GM19452 (cell line): Measurements from ENCODE around the gene NPIPB8.
"Not testable (repeated sequence)": the region's sequence is repeated elsewhere in the genome, so short reads cannot be mapped to it uniquely, and the experiment has no call there.

Experiments used
- ATAC-seq: cut with Tn5 transposase; IDR thresholded peaks from one replicate; pipeline ENCODE4 v1.9.1; 2021; ENCODE audit not compliant: unreplicated experiment

Gene NPIPB8

GRCh38 chr16:28637765-28638164 is at the start of gene NPIPB8:
NPIPB8 (plus strand) TSS chr16:28638065; CDS start chr16:28638361, 296 bp downstream.
- ATAC-seq = not testable (repeated sequence)

- ATAC-seq = no peak
These were observed 48.8 kb upstream of the NPIPB8 start for GRCh38 chr16:28589069-28589468.

- ATAC-seq = no peak
These were observed 47.9 kb upstream of the NPIPB8 start for GRCh38 chr16:28589930-28590329.

GRCh38 chr16:28590384-28591340 is 47.2 kb upstream of the NPIPB8 start:
- no peak for ATAC-seq

GRCh38 chr16:28591355-28591754 is 46.5 kb upstream of the NPIPB8 start:
- ATAC-seq = no peak

- no peak for ATAC-seq
These were observed 45.4 kb upstream of the NPIPB8 start for GRCh38 chr16:28592511-28592910.

- ATAC-seq = no peak
These were observed 44.8 kb upstream of the NPIPB8 start for GRCh38 chr16:28592979-28593553.

- ATAC-seq = not testable (repeated sequence)
These were observed 42.4 kb upstream of the NPIPB8 start for GRCh38 chr16:28595451-28595850.

- ATAC-seq = no peak
These were observed 41.7 kb upstream of the NPIPB8 start for GRCh38 chr16:28596115-28596630.

GRCh38 chr16:28596840-28597691 is 40.8 kb upstream of the NPIPB8 start, which contains the start of gene SULT1A2:
SULT1A2 (minus strand) TSS chr16:28597050; CDS start chr16:28595930, 1,120 bp downstream.
- ATAC-seq = no peak

- no peak for ATAC-seq
These were observed 40.1 kb upstream of the NPIPB8 start for GRCh38 chr16:28597692-28598261.

- peak; percentile 56 for ATAC-seq
These were observed 38.2 kb upstream of the NPIPB8 start for GRCh38 chr16:28599377-28600285.

- ATAC-seq = not testable (repeated sequence)
These were observed 36.9 kb upstream of the NPIPB8 start for GRCh38 chr16:28600965-28601364.

- not testable (repeated sequence) for ATAC-seq
These were observed 36.3 kb upstream of the NPIPB8 start for GRCh38 chr16:28601589-28601988.

- not testable (repeated sequence) for ATAC-seq
These were observed 35.8 kb upstream of the NPIPB8 start for GRCh38 chr16:28602062-28602461.

GRCh38 chr16:28602529-28602928 is 35.3 kb upstream of the NPIPB8 start:
- no peak for ATAC-seq

- no peak for ATAC-seq
These were observed 34.3 kb upstream of the NPIPB8 start for GRCh38 chr16:28603381-28604185.

- no peak for ATAC-seq
These were observed 33.7 kb upstream of the NPIPB8 start for GRCh38 chr16:28604186-28604565.
